ENCODE data around the gene SPRYD4. TPM values are rescaled to one million over a fixed set of nuclear protein-coding genes. Genes with fewer than 3 reads are reported as not detected.
A peak's percentile ranks its signal among the peaks of the same experiment; 100 is the strongest.
"Not testable (repeated sequence)": the region's sequence is repeated elsewhere in the genome, so short reads cannot be mapped to it uniquely, and the experiment has no call there.

SPRYD4 gene
- total RNA-seq, 1 donor from 2014 or later: 2.9 TPM

DNA sequence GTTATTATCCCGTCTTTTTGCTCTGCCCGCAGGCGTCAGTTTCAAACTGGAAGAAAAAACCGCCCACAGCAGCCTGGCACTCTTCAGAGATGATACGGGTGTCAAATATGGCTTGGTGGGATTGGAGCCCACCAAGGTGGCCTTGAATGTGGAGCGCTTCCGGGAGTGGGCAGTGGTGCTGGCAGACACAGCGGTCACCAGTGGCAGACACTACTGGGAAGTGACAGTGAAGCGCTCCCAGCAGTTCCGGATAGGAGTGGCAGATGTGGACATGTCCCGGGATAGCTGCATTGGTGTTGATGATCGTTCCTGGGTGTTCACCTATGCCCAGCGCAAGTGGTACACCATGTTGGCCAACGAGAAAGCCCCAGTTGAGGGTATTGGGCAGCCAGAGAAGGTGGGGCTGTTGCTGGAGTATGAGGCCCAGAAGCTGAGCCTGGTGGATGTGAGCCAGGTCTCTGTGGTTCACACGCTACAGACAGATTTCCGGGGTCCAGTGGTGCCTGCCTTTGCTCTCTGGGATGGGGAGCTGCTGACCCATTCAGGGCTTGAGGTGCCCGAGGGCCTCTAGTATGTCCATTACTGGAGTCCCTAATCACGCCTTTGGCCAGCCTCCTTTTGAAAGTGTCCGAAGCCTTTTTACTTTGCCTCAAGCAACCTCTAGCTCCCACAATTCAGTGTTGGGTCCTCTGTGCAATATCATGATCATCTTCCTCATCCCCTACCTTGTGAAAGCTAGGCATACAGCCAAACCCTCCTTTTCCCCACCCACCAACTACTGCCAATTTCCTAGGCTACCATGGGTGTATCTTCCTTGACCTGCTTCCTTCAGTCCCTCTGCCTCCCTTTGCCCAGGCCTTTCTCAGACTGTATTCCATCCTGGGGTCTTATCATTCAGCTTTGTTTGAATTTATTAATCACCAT, 891 bp downstream of the SPRYD4 start:
- peak; percentile 18 for ATAC-seq
- intact Hi-C loops (cut with DNase I): loop anchor here (10.0 kb wide), 1 partner anchor 274 kb away; no protein-coding TSS in a partner anchor
- no peak for DNase-seq (ENCODE audit: low spot score)

DNA sequence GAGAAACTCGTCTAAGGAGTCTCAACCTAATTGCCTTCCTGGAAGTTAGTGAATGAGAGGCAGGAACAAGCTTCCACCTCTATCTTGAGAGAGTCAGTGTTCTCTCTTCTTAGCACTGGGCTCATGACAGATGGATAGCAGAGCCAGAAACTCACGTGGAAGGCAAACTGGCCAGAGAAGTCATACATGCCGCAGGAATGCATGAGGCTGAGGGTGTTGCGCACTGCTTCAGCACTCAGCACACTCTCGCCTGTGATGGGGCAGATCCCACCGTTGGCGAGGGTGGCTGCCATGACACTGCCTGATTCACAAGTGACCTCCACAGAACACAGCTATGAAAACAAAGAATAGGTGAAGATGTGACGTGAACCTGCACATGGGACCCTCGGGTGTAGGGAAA, 6.0 kb downstream of the SPRYD4 start:
- intact Hi-C loops (cut with DNase I): no loop called here
- no peak for DNase-seq (ENCODE audit: low spot score)
- ATAC-seq: no peak

DNA sequence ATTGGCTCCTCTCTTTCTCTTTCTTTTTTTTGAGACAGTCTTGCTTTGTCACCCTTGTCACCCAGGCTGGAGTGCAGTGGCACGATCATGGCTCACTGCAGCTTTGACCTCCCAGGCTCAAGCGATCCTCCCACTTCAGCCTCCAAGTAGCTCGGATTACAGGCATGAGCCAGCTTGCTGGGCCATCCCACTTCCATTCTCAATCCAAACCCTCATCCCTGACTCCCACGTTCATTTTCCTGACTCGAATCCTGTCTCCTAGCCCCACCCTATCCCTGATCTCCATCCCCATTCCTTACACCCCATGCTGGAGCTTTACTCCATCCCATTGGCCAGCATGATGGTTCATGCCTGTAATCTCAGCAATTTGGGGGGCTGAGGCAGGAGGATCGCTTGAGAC, 7.8 kb downstream of the SPRYD4 start:
- intact Hi-C loops (cut with DNase I): no loop called here

DNA sequence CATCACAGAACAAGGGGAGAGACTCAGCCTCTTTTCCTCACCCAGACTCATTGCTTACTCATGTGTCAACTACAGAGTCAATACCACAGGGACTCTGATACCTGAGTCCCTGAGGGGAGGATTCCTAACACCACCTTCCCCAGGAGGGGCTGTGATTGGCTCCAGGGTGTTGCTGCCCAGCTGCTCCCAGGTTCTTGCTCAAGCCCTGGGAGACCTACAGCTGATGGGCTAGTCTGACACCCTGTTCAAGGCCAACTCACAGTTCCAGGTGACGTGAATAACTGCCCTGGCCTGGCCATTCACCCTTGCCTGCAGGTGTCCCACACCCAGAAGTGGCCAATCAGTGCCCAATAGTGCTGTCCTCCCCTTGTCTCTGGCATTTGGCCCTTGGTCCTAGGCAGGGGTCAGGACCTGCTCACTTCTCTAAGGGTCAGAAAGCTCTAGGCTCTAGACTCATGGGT, 8.6 kb downstream of the SPRYD4 start:
- intact Hi-C loops (cut with DNase I): no loop called here
- ATAC-seq: no peak
- no peak for DNase-seq (ENCODE audit: low spot score)

More for the DNA sequence above, 7.8 kb downstream of the SPRYD4 start:
- ATAC-seq (no peak), DNase-seq (ENCODE audit: low spot score) (no peak)

DNA sequence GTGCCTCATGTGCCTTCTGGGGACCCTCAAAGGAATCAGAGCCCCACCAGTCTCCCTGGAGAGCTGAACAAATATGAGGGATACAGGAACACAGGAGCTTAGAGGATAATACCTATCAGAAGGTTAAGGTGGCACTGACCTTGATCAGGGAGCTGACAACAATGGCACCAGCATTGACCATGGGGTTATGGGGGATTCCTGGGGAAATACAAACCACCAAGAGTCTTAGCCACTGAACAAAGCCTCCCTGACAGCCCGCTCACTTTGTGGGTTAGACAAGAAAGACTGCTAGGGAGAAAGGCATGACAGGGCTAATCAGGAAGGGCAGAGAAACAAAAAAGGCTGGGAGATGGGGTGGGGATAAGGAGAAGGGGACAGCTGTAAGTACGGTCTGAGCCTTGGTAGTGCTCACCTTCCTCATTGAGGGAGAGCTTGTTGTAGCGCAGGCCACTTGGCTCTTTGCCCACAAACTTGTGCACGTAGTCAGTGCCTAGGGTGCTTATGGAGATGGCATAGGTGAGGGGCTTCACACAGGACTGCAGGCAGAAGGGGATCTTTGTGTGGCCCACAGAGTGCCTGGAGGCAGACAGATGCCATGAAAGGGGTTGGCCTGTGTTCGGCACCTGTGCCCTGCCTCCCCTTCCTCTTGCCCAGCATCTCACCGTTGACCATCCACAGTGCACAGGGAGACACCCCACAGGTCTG, 9.3 kb downstream of the SPRYD4 start:
- ATAC-seq (no peak), DNase-seq (ENCODE audit: low spot score) (no peak)
- intact Hi-C loops (cut with DNase I): no loop called here

DNA sequence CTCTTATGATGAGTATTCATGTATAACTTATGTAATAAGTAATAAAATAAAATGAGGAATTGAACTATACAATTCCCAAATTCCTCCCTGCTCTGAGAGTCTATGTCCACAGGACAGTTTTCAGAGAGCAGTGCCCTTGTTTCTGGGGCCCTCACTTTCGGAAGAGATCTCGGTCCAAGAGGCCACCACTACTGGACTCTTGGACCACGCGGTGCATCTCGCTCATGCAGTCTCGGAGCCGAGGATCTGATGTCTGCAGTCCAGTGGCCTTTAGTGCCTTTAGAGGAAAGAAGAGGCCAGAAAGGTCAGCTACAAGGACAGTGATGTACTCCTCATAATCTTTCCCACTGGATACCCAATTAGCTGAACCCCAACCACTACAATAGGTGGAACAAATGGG, 11.2 kb downstream of the SPRYD4 start:
- DNase-seq (ENCODE audit: low spot score) (no peak), ATAC-seq (no peak)
- intact Hi-C loops (cut with DNase I): no loop called here

DNA sequence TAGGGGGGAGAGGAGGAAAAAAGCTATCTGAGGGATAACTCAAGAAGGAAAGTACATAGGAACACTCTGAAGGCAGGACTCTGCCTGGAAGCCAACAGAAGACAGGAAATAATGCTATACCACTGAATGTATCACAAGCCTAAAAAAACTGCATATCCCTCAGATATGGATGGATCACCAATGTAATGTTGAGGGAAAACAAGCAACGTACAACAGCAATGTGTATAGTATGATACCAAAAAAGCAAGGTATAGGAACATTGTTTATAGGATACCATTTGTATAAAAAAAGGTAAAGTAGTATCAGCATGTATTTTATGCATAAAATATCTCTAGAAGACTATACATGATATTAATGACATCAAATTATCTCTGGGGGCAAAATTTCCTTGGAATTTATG, 16.2 kb downstream of the SPRYD4 start:
- DNase-seq (ENCODE audit: low spot score): no peak
- intact Hi-C loops (cut with DNase I): no loop called here

DNA sequence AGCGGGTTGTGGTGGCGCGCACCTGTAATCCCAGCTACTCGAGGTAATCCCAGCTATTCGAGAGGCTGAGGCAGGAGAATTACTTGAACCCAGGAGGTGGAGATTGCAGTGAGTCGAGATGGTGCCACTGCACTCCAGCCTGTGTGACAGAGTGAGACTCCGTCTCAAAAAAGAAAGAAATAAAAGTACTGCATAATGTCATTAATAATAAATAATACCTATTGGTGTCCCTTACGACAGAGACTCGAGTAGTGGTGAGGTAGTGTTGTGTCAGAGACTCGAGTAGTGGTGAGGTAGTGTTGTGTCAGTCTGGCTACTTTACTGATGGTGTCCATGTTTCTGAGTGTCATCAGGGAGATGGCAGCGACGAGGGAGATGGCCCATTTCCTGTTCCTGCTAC, 18.3 kb downstream of the SPRYD4 start:
- ATAC-seq (no peak), DNase-seq (ENCODE audit: low spot score) (no peak)
- intact Hi-C loops (cut with DNase I): no loop called here

More for the DNA sequence above, 16.2 kb downstream of the SPRYD4 start:
- ATAC-seq: no peak

DNA sequence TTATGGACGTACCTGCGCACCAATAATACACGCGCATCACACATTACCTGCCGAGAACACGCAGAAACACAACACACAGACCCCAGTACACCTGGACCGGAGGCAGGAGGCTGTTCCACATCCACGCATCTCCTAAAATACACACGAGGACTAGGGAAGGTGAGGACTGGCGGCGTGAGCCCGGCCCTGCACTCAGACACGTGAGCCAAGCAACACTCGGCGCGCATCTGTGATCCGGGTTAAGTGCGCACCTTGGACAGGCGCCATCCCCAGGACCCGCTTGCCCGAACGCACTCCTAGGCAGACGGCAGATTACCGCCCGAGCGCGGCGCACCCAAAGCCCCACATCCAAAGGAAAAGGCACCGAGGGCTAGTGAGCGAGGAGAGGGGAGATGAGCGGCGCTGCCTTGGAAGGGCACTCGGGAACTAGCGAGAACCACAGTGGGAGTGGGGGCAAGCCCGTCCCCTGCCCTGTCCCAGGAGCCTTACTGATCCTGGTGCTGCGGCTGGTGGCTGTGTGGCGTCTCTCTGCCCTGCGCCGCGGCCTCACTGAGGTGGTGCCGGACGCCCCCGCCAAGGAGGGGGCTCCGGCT, 19.2 kb downstream of the SPRYD4 start:
- intact Hi-C loops (cut with DNase I): no loop called here
- DNase-seq (ENCODE audit: low spot score) (no peak), ATAC-seq (peak; percentile 58)

DNA sequence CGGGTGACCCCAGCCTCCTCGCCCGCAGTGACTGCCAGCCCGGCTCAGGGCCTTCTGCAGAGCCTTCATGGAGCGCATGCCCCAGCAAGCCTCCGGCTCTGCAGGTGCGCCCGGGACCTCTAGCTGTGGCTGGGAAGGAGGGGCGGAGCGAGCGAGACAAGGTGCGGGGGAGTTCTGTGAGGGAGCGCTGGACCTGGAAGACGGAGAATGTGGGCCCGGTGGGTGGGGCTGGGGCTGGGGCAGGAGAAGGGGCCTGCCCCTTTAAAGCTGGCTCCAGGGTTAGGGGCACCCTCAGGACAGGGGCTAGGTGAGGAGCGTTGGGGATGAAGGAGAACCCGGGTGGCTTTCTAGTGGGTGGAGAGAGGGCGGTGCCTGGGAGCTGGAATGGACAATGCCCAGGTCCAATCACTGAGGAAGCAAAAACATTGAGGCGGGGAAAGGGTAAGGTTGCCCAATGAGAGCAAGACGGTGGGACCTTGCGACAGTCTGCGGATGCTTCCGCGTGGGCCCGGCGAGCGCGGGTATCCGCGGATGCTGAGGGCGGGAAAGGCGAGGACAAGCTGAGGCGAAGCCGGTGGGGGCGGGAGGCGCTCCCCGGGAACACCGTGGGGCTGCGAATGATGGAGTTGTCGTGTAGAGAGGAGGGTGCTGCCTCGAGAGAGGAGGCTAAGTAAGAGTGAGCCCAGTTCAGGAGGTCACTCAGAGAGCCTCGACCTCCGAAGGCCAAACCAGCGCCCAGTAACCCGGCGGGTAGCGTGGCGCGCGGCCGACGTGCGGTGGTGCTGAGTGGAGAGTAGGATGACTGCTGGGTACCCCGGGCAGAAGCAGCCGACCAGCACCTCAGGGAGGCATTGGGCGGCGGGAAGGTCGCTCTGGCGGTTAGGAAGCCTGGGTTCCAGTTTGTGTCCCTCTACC, 19.9 kb downstream of the SPRYD4 start, which contains the start of gene GLS2:
TSS of gene GLS2 (minus strand) at position 121 of the 915 bp plus-strand sequence. CDS start at position 78, 43 bp downstream.
- peak; percentile 81 for DNase-seq (ENCODE audit: low spot score)
- peak; percentile 98 for ATAC-seq
- intact Hi-C loops (cut with DNase I): no loop called here

DNA sequence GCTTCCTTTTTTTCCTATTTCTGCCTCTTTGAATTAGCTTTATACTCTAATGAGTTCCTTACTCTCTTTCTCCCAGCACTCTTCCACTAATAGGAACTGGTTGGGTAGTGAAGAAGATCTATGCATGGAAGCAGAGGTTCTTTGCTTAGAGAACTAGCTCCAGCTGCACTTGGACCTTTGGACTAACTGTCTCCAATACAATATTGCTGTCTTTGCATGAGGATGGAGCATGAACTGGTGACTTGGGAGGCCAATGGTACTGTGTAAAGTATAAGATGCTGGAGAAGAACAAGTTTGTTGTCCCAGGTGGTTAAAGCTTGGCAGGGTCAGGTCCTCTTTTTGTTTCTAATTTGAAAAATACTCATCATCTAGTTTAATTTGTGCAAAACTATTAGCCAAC, 22.0 kb downstream of the SPRYD4 start:
- no peak for ATAC-seq
- intact Hi-C loops (cut with DNase I): no loop called here
- no peak for DNase-seq (ENCODE audit: low spot score)

DNA sequence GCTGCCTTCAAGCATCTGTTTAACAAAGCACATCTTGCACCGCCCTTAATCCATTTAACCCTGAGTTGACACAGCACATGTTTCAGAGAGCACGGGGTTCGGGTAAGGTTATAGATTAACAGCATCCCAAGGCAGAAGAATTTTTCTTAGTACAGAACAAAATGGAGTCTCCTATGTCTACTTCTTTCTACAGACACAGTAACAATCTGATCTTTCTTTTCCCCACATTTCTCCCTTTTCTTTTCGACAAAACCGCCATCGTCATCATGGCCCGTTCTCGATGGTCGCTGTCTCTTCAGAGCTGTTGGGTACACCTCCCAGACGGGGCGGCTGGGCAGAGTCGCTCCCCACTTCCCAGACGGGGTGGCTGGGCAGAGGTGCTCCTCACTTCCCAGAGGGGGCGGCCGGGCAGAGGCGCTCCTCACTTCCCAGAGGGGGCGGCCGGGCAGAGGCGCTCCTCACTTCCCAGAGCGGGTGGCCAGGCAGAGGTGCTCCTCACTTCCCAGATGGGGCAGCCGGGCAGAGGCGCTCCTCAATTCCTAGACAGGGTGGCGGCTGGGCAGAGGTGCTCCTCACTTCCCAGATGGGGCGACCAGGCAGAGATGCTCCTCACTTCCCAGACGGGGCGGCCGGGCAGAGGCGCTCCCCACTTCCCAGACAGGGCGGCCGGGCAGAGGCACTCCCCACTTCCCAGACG, 25.2 kb downstream of the SPRYD4 start:
- ATAC-seq; DNase-seq (ENCODE audit: low spot score); intact Hi-C loops (cut with DNase I): not testable (repeated sequence)

DNA sequence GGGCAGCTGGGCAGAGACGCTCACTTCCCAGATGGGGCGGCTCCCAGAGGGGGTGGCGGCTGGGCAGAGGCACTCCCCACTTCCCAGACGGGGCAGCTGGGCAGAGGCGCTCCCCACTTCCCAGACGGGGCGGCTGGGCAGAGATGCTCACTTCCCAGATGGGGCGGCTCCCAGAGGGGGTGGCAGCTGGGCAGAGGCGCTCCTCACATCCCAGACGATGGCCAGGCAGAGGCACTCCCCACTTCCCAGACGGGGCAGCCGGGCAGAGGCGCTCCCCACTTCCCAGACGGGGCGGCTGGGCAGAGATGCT, 25.7 kb downstream of the SPRYD4 start:
- ATAC-seq; intact Hi-C loops (cut with DNase I); DNase-seq (ENCODE audit: low spot score): not testable (repeated sequence)

DNA sequence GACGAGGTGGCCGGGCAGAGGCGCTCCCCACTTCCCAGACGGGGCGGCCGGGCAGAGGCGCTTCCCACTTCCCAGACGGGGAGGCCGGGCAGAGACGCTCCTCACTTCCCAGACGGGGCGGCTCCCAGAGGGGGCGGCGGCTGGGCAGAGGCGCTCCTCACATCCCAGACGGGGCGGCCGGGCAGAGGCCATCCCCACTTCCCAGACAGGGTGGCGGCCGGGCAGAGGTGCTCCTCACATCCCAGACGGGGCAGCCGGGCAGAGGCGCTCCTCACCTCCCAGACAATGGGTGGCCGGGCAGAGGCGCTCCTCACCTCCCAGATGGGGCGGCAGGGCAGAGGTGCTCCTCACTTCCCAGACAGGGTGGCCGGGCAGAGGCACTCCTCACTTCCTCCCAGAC, 26.1 kb downstream of the SPRYD4 start:
- ATAC-seq; intact Hi-C loops (cut with DNase I); DNase-seq (ENCODE audit: low spot score): not testable (repeated sequence)

DNA sequence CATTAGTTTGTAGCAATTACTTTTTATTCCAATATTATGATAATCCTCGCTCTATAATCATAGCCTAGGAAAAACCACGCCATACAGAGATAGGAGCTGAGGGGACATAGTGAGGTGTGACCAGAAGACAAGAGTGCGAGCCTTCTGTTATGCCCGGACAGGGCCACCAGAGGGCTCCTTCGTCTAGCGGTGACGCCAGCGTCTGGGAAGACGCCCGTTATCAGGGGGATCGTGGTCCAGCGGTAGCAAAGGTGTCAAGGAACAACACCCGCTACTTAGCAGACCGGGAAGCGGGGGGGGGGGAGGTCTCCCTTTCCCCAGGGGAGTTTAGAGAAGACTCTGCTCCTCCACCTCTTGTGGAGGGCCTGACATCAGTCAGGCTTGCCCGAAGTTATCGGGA, 28.3 kb downstream of the SPRYD4 start:
- peak; percentile 26 for ATAC-seq
- intact Hi-C loops (cut with DNase I): not testable (repeated sequence)
- peak; percentile 87 for DNase-seq (ENCODE audit: low spot score)

DNA sequence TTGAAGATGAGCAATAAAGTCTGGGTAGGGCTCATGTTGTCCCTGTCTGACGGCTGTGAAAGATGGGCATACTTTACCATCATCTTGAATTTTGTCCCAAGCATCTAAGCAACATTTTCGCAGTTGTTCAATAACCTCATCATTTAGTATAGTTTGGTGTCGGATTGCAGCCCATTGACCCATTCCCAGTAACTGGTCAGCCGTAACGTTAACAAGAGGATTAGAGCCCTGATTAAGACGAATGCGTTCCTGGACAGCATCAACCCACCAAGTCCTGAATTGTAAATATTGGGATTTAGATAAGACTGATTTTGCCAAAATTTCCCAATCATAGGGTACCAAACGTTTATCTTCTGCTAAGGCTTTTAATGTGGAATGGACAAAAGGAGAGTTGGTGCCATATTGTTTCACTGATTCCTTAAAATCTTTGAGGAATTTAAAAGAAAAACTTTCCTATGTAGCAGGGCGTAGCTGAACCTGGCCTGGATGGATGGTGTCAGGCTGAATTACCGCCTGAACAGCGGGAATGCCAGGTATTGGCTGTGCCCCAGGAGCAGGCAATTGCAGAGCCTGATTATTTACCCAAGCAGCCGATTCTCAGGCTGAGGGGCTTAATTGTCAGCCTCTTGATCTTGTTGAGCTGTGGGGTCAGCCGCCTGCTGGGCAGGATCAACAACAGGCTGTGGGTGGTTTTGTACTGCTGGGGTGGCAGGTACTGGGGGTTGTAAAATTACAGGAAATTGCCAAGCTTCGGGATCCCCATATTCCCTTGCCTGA, 29.9 kb downstream of the SPRYD4 start:
- ATAC-seq; intact Hi-C loops (cut with DNase I); DNase-seq (ENCODE audit: low spot score): not testable (repeated sequence)

DNA sequence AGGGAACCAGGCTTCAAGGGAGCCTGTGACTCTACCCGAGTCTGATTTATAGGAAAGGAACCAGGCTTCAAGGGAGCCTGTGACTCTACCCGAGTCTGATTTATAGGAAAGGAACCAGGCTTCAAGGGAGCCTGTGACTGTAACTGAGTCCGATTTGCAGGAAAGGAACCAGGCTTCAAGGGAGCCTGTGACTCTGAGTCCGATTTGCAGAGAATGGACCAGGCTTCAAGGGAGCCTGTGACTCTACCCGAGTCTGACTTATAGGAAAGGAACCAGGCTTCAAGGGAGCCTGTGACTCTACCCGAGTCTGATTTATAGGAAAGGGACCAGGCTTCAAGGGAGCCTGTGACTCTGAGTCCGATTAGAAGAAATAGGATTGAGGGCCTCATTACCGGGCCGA, 31.1 kb downstream of the SPRYD4 start:
- ATAC-seq; DNase-seq (ENCODE audit: low spot score); intact Hi-C loops (cut with DNase I): not testable (repeated sequence)

Measured in sciatic nerve (tissue), 2 donors.